Fibroblast of gingiva (primary cell): Measurements from ENCODE around the gene PDGFC.
A peak's percentile ranks its signal among the peaks of the same experiment; 100 is the strongest.

ENCODE experiments used
- DNase-seq: peaks from one replicate; pipeline ENCODE4 v3.0.0-alpha.2; 2011; ENCODE audit warnings: low read depth

The PDGFC gene

GRCh38 chr4:156782491-156782890 is 189.1 kb downstream of the PDGFC start:
- no peak for DNase-seq

DNA sequence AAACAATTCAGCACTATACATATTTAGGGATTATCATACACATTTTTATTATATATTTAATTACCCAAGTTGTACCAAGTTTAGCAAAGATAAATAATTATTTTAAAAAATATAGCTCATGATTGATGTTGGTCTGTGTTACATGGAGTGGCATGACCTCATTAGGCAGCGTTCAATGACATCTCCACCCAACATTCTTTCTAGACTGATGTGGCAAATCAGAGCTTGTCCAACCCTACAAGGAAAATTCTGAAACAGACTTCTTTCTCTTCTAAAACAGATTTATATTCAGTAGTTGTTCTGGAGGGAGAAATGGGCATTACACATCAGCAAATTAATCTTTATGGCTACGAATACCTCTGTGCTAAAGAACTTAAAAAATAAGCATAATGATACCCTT is 189.7 kb downstream of the PDGFC start:
- DNase-seq, result no peak

- peak; percentile 49 for DNase-seq
Measured at GRCh38 chr4:156779774-156780173, 191.8 kb downstream of the PDGFC start.

GRCh38 chr4:156779042-156779441 is 192.6 kb downstream of the PDGFC start:
- DNase-seq, result peak; percentile 27

DNA sequence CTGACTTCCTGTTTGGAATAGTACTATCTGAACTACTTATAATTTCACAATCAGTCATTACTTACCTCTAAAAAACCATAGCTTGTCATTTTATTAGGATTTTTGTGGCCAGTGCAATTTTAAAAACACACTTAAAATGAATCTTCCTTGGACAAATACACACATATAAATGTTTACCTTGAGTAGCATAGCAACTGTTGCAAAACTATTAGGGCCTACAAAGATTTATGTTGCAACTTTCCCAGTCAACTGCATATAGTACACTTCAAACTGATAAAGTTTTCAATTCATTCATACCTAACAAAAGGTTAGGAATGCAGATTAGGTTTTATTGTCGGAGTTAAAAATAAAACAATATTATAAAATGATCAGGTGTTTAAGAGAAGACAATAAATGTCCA is 193.0 kb downstream of the PDGFC start:
- peak; percentile 87 for DNase-seq

GRCh38 chr4:156778093-156778492 is 193.5 kb downstream of the PDGFC start:
- no peak for DNase-seq

- DNase-seq, result no peak
Measured at GRCh38 chr4:156775813-156776212, 195.8 kb downstream of the PDGFC start.

- peak; percentile 88 for DNase-seq
Measured at GRCh38 chr4:156774422-156774821, 197.2 kb downstream of the PDGFC start.

DNA sequence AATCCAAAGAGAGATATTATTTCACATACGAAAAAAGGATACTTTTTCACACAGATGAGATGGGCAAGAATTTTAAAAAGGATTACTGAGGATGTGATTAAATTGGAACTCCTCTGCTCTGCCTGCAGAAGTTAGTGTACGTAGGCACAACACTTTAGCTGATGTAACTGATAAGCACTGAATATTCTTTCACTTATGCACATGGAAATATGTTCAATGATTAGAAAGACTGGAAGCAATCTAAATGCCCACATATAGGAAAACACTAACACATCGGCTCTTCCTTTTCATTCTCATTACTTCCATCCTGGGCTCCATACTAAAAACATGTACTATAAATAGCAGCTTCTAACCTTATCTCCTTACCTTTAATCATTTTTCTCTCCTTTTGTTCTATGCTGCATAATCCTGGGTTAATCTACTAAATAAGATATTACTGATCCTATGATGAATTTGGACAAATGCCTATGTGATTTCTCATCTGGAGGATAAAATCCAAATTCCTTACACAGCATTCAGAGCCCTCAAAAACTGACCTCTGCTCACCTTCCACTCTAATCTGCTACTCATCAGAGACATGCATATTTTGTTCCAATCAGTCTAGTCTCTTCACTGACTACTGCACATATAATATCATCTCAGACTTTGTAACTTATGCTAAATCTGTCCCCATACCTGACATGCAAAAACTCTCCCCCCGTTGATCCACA is 197.8 kb downstream of the PDGFC start:
- DNase-seq, result no peak

DNA sequence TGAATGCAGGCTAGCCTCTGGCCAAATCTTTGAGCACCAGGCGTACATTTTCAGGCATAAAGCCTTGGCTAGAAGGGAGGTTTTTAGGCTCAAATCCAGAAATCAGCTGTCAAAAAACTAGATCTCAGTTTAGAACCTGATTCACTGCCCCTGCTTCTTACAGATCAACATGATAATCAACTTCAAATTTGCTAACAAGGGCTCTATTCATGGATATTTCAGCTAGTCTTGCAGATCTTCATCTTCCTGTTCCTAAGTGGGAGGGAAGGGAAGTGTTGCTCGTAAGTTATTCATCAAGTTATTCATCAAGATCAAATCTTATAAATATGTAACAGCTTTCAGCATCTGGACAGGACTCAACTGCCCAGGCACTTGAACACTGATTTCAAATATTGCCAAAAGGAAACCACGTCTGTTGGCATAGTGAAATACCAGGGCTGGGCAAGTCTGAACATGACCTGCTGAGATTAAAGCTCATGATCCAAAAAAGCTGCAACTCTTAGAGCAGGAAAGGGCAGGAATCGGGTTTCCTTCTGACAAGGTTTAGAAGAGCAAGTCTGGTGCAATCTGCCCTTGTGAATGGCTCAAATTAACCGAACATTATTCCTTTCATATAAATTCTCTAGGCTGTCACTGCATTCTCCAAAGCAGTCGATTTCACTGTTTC is 200.3 kb downstream of the PDGFC start:
- DNase-seq, result peak; percentile 94

GRCh38 chr4:156770140-156770539 is 201.5 kb downstream of the PDGFC start:
- DNase-seq, result no peak

DNA sequence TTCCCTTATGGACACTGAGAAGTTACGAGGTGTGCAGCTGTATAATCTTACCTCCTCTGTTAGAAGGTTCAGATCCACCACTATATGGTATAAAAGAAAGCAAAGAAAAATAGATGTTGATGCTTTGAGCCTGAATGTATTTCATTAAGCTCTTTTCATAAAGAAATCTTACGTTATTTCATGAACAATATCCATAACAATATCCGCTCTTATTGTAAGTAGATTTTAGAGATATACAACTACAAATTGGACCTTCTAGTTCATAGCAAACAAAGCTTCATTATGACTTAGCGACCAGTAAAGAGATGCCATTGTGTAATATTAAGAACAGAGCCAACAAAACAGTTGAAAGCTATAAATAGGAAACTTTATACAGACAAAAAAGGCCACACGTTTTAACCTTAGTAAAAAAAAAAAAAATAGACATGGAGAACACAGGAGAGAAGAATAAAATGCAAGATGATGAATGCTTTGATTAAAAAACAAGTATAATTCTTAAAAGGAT is 203.6 kb downstream of the PDGFC start:
- DNase-seq, result peak; percentile 15

GRCh38 chr4:156766846-156767245 is 204.8 kb downstream of the PDGFC start:
- no peak for DNase-seq

- DNase-seq, result no peak
Measured at GRCh38 chr4:156765277-156765676, 206.3 kb downstream of the PDGFC start.

GRCh38 chr4:156764846-156765245 is 206.8 kb downstream of the PDGFC start:
- no peak for DNase-seq

- DNase-seq, result peak; percentile 50
Measured at GRCh38 chr4:156764145-156764544, 207.5 kb downstream of the PDGFC start.

- peak; percentile 63 for DNase-seq
Measured at GRCh38 chr4:156763511-156763910, 208.1 kb downstream of the PDGFC start.

- DNase-seq, result no peak
Measured at GRCh38 chr4:156762851-156763250, 208.7 kb downstream of the PDGFC start.

DNA sequence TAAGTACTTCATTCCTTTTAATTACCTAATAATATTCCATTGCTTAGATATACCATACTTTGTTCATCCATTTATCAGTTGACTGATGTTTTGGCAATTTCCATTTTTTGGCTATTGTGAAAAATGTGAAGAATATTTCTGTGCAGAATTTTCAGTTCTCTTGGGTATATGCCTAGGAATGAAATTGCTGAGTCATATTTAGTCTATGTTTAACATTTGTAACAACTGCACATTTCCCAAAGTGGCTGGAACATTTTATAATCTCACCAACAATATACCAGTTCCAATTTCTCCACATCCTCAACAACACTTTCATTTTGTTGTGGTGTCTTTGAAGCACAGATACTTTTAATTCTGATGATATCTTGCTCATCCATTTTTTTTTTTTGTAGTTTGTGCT is 215.5 kb downstream of the PDGFC start:
- peak; percentile 71 for DNase-seq

DNA sequence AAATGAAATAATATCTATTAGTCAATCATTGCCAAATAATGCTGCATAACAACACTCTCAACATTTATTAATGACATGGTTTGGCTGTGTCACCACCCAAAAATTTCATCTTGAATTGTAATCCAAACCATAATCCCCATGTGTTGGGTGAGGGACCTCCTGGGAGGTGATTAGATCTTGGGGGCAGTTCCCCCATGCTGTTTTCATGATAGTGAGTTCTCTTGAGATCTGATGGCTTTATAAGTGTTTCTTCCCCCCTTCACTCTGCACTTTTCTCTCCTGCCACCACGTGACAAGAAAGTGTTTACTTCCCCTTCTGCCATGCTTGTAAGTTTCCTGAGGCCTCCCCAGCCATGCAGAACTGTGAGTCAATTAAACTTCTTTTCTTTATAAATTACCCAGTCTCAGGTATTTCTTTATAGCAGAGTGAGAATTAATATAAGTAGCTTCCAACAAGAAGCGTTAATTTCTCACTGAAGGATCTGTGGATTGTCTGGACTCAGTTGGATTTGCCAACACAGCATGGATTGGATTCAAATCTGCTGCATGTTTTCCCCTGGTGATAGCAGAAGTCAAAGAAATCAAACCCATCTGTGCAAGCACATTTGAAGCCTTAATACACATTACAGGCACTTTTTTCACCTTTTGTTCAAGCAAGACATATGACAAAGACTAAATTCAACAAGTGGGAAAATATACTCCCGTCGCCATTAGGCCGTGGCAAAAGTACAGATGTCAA is 216.6 kb downstream of the PDGFC start:
- DNase-seq, result no peak

GRCh38 chr4:156751486-156751885 is 220.1 kb downstream of the PDGFC start:
- no peak for DNase-seq

- peak; percentile 42 for DNase-seq
Measured at GRCh38 chr4:156749426-156750403, 221.9 kb downstream of the PDGFC start.
